Loucy (cell line): ENCODE results near the gene ZNF385D.

Experiments
- CTCF ChIP-seq: fragments of 200-600 bp; sonication (generic); conservative IDR thresholded peaks from 2 replicates; pipeline ENCODE4 v1.5.1; 2014; ENCODE audit warnings: mild to moderate bottlenecking, antibody characterized with exemption, low read length
- EZH2phosphoT487 ChIP-seq: fragments of 200-600 bp; IDR thresholded peaks from 2 replicates; pipeline ENCODE4 v1.6.1; 2018; ENCODE audit warnings: antibody characterized with exemption, mild to moderate bottlenecking, moderate library complexity, borderline replicate concordance

DNA sequence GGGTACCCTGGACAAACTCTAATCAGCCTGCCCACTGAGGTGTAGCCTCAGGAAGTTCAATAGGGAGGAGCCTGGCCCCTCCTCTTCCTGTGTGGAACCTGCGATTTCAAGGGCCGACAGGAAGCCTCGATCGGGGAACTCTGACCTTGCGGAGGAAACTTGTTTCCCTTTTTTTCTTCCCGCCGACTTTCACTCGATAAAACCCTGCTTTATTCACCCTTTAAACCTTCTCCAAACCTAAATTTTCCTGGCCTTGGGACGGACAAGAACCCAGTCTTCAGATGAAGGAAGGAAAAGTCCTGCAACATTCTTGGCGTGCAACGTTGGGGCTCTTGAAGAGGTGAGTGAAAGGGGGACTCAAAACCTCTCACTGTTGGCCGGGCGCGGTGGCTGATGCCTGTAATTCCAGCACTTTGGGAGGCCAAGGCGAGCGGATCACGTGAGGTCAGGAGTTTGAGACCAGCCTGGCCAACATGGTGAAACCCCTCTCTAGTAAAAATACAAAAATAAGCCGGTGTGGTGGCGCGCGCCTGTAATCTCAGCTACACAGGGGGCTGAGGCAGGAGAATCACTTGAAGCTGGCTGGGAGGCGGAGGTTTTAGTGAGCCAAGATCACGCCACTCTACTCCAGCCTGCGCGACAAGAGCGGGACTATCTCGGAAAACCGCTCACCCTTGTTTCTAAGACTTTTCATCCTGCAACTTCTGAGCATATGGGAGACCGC is 208.2 kb downstream of the ZNF385D start:
- TF ChIP-seq CTCF (no peak), EZH2phosphoT487 (no peak)
